GM12873 (cell line): ENCODE measurements around the gene CHCHD3.

ENCODE experiments used
- CTCF ChIP-seq: IDR thresholded peaks from 2 replicates; pipeline ENCODE4 v1.5.1; 2012; ENCODE audit warnings: low read depth, mild to moderate bottlenecking, moderate library complexity, low read length, control low read depth; ENCODE audit not compliant: insufficient read depth; ENCODE audit errors: missing control alignments

CHCHD3 gene

GRCh38 chr7:133081599-133082389, at the start of gene CHCHD3:
TSS of gene CHCHD3 (minus strand) at chr7:133082090. CDS start at chr7:133081937, 153 bp downstream.
- TF ChIP-seq CTCF = no peak

- TF ChIP-seq CTCF = no peak
These were observed 48.3 kb upstream of the CHCHD3 start for GRCh38 chr7:133130166-133130565.

GRCh38 chr7:133126422-133126821, 44.5 kb upstream of the CHCHD3 start:
- TF ChIP-seq CTCF = no peak

- no peak for TF ChIP-seq CTCF
These were observed 43.1 kb upstream of the CHCHD3 start for GRCh38 chr7:133124974-133125373.

GRCh38 chr7:133121175-133121844, 39.4 kb upstream of the CHCHD3 start:
- no peak for TF ChIP-seq CTCF

- no peak for TF ChIP-seq CTCF
These were observed 37.2 kb upstream of the CHCHD3 start for GRCh38 chr7:133119067-133119466.

GRCh38 chr7:133118261-133118660, 36.4 kb upstream of the CHCHD3 start:
- TF ChIP-seq CTCF = no peak
